CD4-positive, alpha-beta T cell treated with Interleukin-4 for 1 hour (primary cell): ENCODE measurements around the gene SMAD3.

Experiments used
- DNase-seq, 2 donors: peaks; one replicate each; pipeline ENCODE4 v3.0.0-alpha.2; 2020 to 2022

The SMAD3 gene

GRCh38 chr15:67127965-67128364 is 62.6 kb downstream of the SMAD3 start:
- DNase-seq, result no peak

- DNase-seq, result no peak
These were observed 64.8 kb downstream of the SMAD3 start for GRCh38 chr15:67130166-67130565.

- DNase-seq, result no peak
These were observed 65.5 kb downstream of the SMAD3 start for GRCh38 chr15:67130673-67131601.

GRCh38 chr15:67132276-67132675 is 66.9 kb downstream of the SMAD3 start:
- DNase-seq, result no peak

GRCh38 chr15:67133026-67133425 is 67.6 kb downstream of the SMAD3 start:
- no peak for DNase-seq

GRCh38 chr15:67133738-67134066 is 68.3 kb downstream of the SMAD3 start:
- no peak for DNase-seq

GRCh38 chr15:67134067-67134838 is 68.9 kb downstream of the SMAD3 start:
- peak; percentile 81 to 85 for DNase-seq

- DNase-seq, result no peak
These were observed 69.6 kb downstream of the SMAD3 start for GRCh38 chr15:67134871-67135492.

GRCh38 chr15:67135494-67135893 is 70.1 kb downstream of the SMAD3 start:
- DNase-seq, result no peak

GRCh38 chr15:67136802-67137201 is 71.4 kb downstream of the SMAD3 start:
- DNase-seq, result no peak

GRCh38 chr15:67137319-67137718 is 71.9 kb downstream of the SMAD3 start:
- DNase-seq, result no peak

GRCh38 chr15:67137951-67138848 is 72.8 kb downstream of the SMAD3 start:
- no peak for DNase-seq

GRCh38 chr15:67138891-67139855 is 73.8 kb downstream of the SMAD3 start:
- no peak for DNase-seq

- DNase-seq, result no peak
These were observed 74.9 kb downstream of the SMAD3 start for GRCh38 chr15:67140078-67140833.

- DNase-seq, result no peak
These were observed 76.8 kb downstream of the SMAD3 start for GRCh38 chr15:67142092-67142766.

GRCh38 chr15:67142767-67143100 is 77.3 kb downstream of the SMAD3 start:
- no peak for DNase-seq

GRCh38 chr15:67143646-67144045 is 78.2 kb downstream of the SMAD3 start:
- DNase-seq, result no peak

- peak in 1 of 2 donors; percentile 34 for DNase-seq
These were observed 79.4 kb downstream of the SMAD3 start for GRCh38 chr15:67144609-67145311.

- no peak for DNase-seq
These were observed 79.9 kb downstream of the SMAD3 start for GRCh38 chr15:67145312-67145610.

GRCh38 chr15:67145710-67146109 is 80.3 kb downstream of the SMAD3 start:
- DNase-seq, result no peak
